Left ventricle myocardium superior (tissue), 1 donor: ENCODE data around the gene ZNRD2. TPM values are rescaled to one million over a fixed set of nuclear protein-coding genes. Genes with fewer than 3 reads are reported as not detected.

Experiments
- ATAC-seq: fragments of 200-7000 bp; cut with Tn5 transposase; one replicate; pipeline ENCODE4 v1.9.1; 2020; ENCODE audit warnings: mild to moderate bottlenecking, moderate library complexity
- DNase-seq: peaks from one replicate; pipeline ENCODE4 v3.0.0-alpha.2; 2020
- intact Hi-C: fragments of 100-400 bp; cut with micrococcal nuclease; formaldehyde crosslinking; loops from one replicate; pipeline ENCODE4 v1.11.0; 2022
- total RNA-seq: library from RNA; stranded (reverse); fragmentation: NEBNext Ultra II Directional; extraction: Animal tissue kit (Norgen Biotek cat#: 25700); gene quantifications from one replicate; pipeline ENCODE4 v1.2.1, GENCODE V29; 2021
- donor health status: DM: no; HTN: yes; CAD: no; lungs with severe emphysema.

The ZNRD2 gene
- total RNA-seq, 1 donor from 2014 or later: 25.0 TPM

- DNase-seq: no peak
- intact Hi-C loops: no loop called here
- ATAC-seq: no peak
Observed at GRCh38 chr11:65580031-65580692, 9.9 kb downstream of the ZNRD2 start.

GRCh38 chr11:65580756-65581155 is 10.5 kb downstream of the ZNRD2 start:
- DNase-seq (no peak), ATAC-seq (no peak)
- intact Hi-C loops: no loop called here

GRCh38 chr11:65581928-65582327 is 11.7 kb downstream of the ZNRD2 start:
- intact Hi-C loops: no loop called here
- ATAC-seq (no peak), DNase-seq (no peak)

- intact Hi-C loops: no loop called here
- DNase-seq (no peak), ATAC-seq (no peak)
Observed at GRCh38 chr11:65583589-65583988, 13.3 kb downstream of the ZNRD2 start.

- intact Hi-C loops: no loop called here
- no peak for ATAC-seq
- no peak for DNase-seq
Observed at GRCh38 chr11:65584106-65584505, 13.8 kb downstream of the ZNRD2 start.

GRCh38 chr11:65584723-65585171 is 14.5 kb downstream of the ZNRD2 start:
- DNase-seq (no peak), ATAC-seq (no peak)
- intact Hi-C loops: no loop called here

- peak; percentile 48 for DNase-seq
- no peak for ATAC-seq
- intact Hi-C loops: no loop called here
Observed at GRCh38 chr11:65585396-65586246, 15.3 kb downstream of the ZNRD2 start.

GRCh38 chr11:65586247-65586630 is 16.0 kb downstream of the ZNRD2 start:
- ATAC-seq (no peak), DNase-seq (no peak)
- intact Hi-C loops: no loop called here

GRCh38 chr11:65586676-65587075 is 16.4 kb downstream of the ZNRD2 start:
- intact Hi-C loops: no loop called here
- peak; percentile 33 for ATAC-seq
- peak; percentile 57 for DNase-seq

- intact Hi-C loops: no loop called here
- peak; percentile 76 for ATAC-seq
- peak; percentile 72 for DNase-seq
Observed at GRCh38 chr11:65588199-65589054, 18.1 kb downstream of the ZNRD2 start.

GRCh38 chr11:65589444-65590239 is 19.4 kb downstream of the ZNRD2 start:
- intact Hi-C loops: loop anchor here (10.0 kb wide), 1 partner anchor 45 kb away; no protein-coding TSS in a partner anchor
- ATAC-seq: no peak
- DNase-seq: no peak

- DNase-seq (peak; percentile 76), ATAC-seq (no peak)
- intact Hi-C loops: loop anchor here (10.0 kb wide), 1 partner anchor 45 kb away; no protein-coding TSS in a partner anchor
Observed at GRCh38 chr11:65590240-65590738, 20.0 kb downstream of the ZNRD2 start.

GRCh38 chr11:65591939-65592857 is 21.9 kb downstream of the ZNRD2 start:
- peak; percentile 14 for ATAC-seq
- intact Hi-C loops: loop anchor here (10.0 kb wide), 1 partner anchor 47 kb away; no protein-coding TSS in a partner anchor

GRCh38 chr11:65592858-65593517 is 22.7 kb downstream of the ZNRD2 start:
- intact Hi-C loops: loop anchor here (10.0 kb wide), 1 partner anchor 48 kb away; no protein-coding TSS in a partner anchor
- ATAC-seq (no peak), DNase-seq (no peak)

More at GRCh38 chr11:65591939-65592857, 21.9 kb downstream of the ZNRD2 start:
- peak; percentile 63 for DNase-seq

- intact Hi-C loops: loop anchor here (10.0 kb wide), 1 partner anchor 49 kb away; no protein-coding TSS in a partner anchor
- DNase-seq (peak; percentile 72), ATAC-seq (peak; percentile 48)
Observed at GRCh38 chr11:65593518-65594414, 23.5 kb downstream of the ZNRD2 start.

- intact Hi-C loops: loop anchor here (10.0 kb wide), 1 partner anchor 50 kb away; no protein-coding TSS in a partner anchor
- ATAC-seq: no peak
- DNase-seq: no peak
Observed at GRCh38 chr11:65595131-65595530, 24.9 kb downstream of the ZNRD2 start.
